GM10266 (cell line): Measurements from ENCODE around the gene GPR156.
"Not testable (repeated sequence)": the region's sequence is repeated elsewhere in the genome, so short reads cannot be mapped to it uniquely, and the experiment has no call there.

Experiments used
- DNase-seq: peaks from one replicate; pipeline ENCODE4 v3.0.0; 2012; ENCODE audit errors: extremely low spot score
- CTCF ChIP-seq: IDR thresholded peaks from 2 replicates; pipeline ENCODE4 v1.5.1; 2012; ENCODE audit warnings: mild to moderate bottlenecking, low read depth; ENCODE audit not compliant: control insufficient read depth, insufficient read depth; ENCODE audit errors: missing control alignments

GPR156 gene

GRCh38 chr3:120306519-120307455, 21.8 kb upstream of the GPR156 start:
- no peak for DNase-seq
- no peak for TF ChIP-seq CTCF

GRCh38 chr3:120304616-120305015, 19.6 kb upstream of the GPR156 start:
- TF ChIP-seq CTCF, result no peak
- DNase-seq, result no peak

- TF ChIP-seq CTCF, result no peak
- no peak for DNase-seq
These were observed 17.3 kb upstream of the GPR156 start for GRCh38 chr3:120302361-120302760.

- no peak for TF ChIP-seq CTCF
- no peak for DNase-seq
These were observed 15.9 kb upstream of the GPR156 start for GRCh38 chr3:120300971-120301370.

GRCh38 chr3:120299403-120299802, 14.4 kb upstream of the GPR156 start:
- no peak for TF ChIP-seq CTCF
- no peak for DNase-seq

- no peak for DNase-seq
- no peak for TF ChIP-seq CTCF
These were observed 14.0 kb upstream of the GPR156 start for GRCh38 chr3:120298996-120299395.

- not testable (repeated sequence) for DNase-seq
These were observed 6.5 kb upstream of the GPR156 start for GRCh38 chr3:120291552-120291951.
